Neutrophil (primary cell): Measurements from ENCODE around the gene PDCL3.

Experiments used
- H3K27ac ChIP-seq: fragments of 200-600 bp; sonication (generic); 2 replicates; pipeline ENCODE4 v1.5.1; 2016; ENCODE audit warnings: mild to moderate bottlenecking, moderate library complexity
- H3K27me3 ChIP-seq: fragments of 200-600 bp; sonication (generic); 2 replicates; pipeline ENCODE4 v1.6.0; 2016; ENCODE audit warnings: mild to moderate bottlenecking
- H3K36me3 ChIP-seq: fragments of 200-600 bp; sonication (generic); 2 replicates; pipeline ENCODE4 v1.5.1; 2017
- H3K4me1 ChIP-seq, 2 experiments: fragments of 200-600 bp in 1 of 2; sonication (generic) in 1 of 2; 1 replicate in 1 of 2; 2 replicates in 1 of 2; pipeline versions ENCODE4 v1.5.1 to v1.6.1; 2013 to 2016; ENCODE audit warnings: low read depth in 1 of 2, low read length in 1 of 2, mild to moderate bottlenecking in 1 of 2, moderate library complexity in 1 of 2; ENCODE audit not compliant: control insufficient read depth in 1 of 2, insufficient read depth in 1 of 2
- H3K4me3 ChIP-seq, 2 experiments: fragments of 200-600 bp in 1 of 2; sonication (generic) in 1 of 2; 1 replicate in 1 of 2; 2 replicates in 1 of 2; pipeline ENCODE4 v1.5.1; 2013 to 2016; ENCODE audit warnings: low read depth in 1 of 2, low read length in 1 of 2, mild to moderate bottlenecking in 1 of 2, moderate library complexity in 1 of 2
- H3K9me3 ChIP-seq: fragments of 200-600 bp; sonication (generic); 2 replicates; pipeline ENCODE4 v1.5.1; 2016
- TF ChIP-seq, protein P1 (sequence below): fragments of 200-600 bp; sonication (generic); IDR thresholded peaks from 2 replicates; pipeline ENCODE4 v1.5.1; 2016; ENCODE audit warnings: antibody characterized with exemption

The PDCL3 gene

DNA sequence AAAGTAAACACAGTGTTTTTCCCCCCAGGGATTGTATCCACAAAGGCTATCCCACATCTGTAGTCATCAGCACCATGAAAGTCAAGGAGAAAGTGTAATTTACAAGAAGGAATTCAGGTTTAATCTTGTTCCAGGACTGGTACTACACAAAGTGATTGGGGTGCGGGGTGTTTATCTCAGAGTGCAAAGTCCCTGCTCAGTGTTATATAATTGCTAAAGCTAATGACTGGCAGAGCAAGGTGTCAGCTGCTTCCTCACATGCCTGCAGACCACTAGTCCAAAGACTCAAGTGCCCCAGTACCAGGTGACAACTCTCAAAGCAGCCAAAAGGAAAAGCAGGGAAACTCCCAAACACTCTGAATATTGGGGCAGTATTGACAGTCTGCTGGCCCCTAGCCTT lies 40.4 kb upstream of the PDCL3 start:
- TF ChIP-seq, protein P1, sequence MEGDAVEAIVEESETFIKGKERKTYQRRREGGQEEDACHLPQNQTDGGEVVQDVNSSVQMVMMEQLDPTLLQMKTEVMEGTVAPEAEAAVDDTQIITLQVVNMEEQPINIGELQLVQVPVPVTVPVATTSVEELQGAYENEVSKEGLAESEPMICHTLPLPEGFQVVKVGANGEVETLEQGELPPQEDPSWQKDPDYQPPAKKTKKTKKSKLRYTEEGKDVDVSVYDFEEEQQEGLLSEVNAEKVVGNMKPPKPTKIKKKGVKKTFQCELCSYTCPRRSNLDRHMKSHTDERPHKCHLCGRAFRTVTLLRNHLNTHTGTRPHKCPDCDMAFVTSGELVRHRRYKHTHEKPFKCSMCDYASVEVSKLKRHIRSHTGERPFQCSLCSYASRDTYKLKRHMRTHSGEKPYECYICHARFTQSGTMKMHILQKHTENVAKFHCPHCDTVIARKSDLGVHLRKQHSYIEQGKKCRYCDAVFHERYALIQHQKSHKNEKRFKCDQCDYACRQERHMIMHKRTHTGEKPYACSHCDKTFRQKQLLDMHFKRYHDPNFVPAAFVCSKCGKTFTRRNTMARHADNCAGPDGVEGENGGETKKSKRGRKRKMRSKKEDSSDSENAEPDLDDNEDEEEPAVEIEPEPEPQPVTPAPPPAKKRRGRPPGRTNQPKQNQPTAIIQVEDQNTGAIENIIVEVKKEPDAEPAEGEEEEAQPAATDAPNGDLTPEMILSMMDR = no peak
- H3K27ac ChIP-seq = no peak overlapping the region
- no peak overlapping the region for H3K4me3 ChIP-seq
- H3K27me3 ChIP-seq = no peaks in the 10 kb centered on the region
- H3K36me3 ChIP-seq = no peaks in the 10 kb centered on the region
- H3K4me1 ChIP-seq = no peaks in the 10 kb centered on the region
- no peaks in the 10 kb centered on the region for H3K9me3 ChIP-seq

DNA sequence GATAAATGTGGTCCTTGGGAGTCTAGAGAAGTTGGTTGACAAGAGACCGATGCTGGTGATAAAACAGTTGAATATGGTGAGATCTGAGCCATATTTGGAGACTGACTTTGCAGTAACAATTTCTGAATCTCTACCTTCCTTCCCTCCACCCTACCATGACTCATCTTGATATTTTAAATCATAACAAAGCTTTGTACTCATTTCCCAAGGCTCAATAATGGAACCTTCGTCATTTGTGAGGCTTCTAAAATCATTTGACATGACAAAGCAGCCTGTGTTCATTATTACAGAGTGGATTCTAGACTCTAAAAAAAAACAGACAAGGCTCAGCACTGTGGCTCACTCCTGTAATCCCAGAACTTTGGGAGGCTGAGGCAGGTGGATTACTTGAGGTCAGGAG lies 38.5 kb upstream of the PDCL3 start:
- TF ChIP-seq, protein P1 = no peak
- H3K27me3 ChIP-seq = no peaks in the 10 kb centered on the region
- no peak overlapping the region for H3K4me3 ChIP-seq
- H3K9me3 ChIP-seq = no peaks in the 10 kb centered on the region
- H3K36me3 ChIP-seq = no peaks in the 10 kb centered on the region
- H3K4me1 ChIP-seq = no peaks in the 10 kb centered on the region
- no peak overlapping the region for H3K27ac ChIP-seq

DNA sequence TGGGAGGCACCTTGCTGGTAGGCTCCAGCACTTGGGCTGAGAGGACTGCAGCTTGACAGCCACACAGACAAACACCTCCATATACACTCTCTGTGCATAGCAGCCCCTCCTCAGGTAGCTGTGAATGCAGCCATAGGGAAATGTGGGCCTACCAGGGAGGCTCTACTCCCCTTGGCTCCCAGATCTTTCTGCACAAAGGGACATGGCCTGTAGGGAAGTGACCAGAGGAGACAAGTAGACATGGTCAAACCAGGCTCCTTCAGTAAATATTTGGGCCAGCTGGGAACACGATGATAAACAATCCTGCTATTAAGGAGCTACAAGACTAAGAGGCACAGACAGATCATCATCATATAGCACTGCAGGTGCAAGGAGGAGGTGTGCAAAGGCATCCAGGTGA lies 35.9 kb upstream of the PDCL3 start:
- TF ChIP-seq, protein P1 = no peak
- no peaks in the 10 kb centered on the region for H3K9me3 ChIP-seq
- H3K4me3 ChIP-seq = no peak overlapping the region
- H3K4me1 ChIP-seq = no peaks in the 10 kb centered on the region
- no peak overlapping the region for H3K27ac ChIP-seq
- H3K27me3 ChIP-seq = no peaks in the 10 kb centered on the region
- H3K36me3 ChIP-seq = no peaks in the 10 kb centered on the region

DNA sequence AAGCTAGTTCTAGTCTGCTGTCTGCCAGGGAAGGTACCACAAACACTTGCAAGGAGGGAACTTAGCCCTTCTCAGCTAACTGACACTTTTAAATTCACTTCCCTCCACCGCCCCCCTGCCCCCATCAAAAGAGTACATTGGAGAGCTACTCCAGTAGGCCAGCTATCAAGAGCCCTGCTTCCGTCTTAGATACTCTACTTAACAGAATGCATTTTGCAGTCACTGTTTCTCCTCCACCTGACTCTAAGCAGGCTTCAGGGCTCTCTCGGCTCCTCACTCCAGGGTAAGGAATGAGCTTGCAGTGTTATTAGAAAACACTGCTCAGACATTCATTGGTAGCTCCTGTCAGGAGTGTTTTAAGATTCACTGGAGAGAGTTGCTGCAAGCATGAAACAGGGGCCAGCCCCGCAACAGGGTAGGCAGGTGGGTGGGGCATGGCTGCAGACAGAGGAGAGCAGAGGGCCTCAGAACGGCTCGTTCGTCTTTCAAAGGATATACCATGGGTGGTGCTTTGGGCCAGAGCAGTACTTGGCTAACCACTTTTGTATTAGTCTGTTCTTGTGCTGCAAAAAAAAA lies 35.3 kb upstream of the PDCL3 start:
- Histone ChIP-seq H3K27ac (no peak overlapping the region), H3K4me3 (no peak overlapping the region), H3K27me3 (no peaks in the 10 kb centered on the region), H3K4me1 (no peaks in the 10 kb centered on the region), H3K36me3 (no peaks in the 10 kb centered on the region), H3K9me3 (no peaks in the 10 kb centered on the region)
- TF ChIP-seq, protein P1 = no peak

DNA sequence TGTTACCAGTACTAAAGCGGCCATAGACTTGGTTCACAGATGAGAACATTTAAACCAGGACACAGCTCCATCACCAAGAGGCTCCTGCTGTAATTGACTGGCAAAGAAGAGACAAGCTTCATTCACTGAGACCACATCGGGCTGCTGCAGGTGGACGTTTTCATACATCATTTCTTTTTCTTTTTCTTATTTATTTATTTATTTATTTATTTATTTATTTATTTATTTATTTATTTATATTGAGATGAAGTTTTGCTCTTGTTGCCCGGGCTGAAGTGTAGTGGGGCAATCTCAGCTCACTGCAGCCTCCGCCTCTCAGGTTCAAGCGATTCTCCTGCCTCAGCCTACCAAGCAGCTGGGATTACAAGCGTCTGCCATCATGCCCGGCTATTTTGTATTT lies 33.6 kb upstream of the PDCL3 start:
- H3K36me3 ChIP-seq = no peaks in the 10 kb centered on the region
- no peaks in the 10 kb centered on the region for H3K9me3 ChIP-seq
- TF ChIP-seq, protein P1 = no peak
- H3K27ac ChIP-seq = no peak overlapping the region
- no peak overlapping the region for H3K4me3 ChIP-seq
- H3K27me3 ChIP-seq = no peaks in the 10 kb centered on the region
- no peaks in the 10 kb centered on the region for H3K4me1 ChIP-seq

DNA sequence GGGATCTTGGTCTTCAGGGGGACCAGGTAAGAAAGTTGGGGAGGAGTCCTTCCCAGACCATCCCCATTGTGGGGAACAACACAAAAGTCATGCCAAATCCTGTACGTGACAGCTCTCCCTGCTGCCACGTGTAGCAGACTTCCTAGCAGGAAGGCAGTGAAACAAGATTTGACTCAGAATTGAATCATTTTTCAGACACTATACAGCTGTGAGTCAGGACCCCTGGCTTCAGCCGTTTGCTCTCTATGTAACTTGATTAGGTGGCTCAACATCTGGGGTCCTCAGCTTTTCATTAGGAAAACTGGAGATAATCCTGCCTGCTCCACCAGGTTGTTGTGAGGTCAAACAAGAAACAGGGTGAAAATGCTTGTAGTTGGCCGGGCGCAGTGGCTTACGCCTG lies 32.9 kb upstream of the PDCL3 start:
- Histone ChIP-seq H3K36me3 (no peaks in the 10 kb centered on the region), H3K9me3 (no peaks in the 10 kb centered on the region), H3K4me1 (no peaks in the 10 kb centered on the region), H3K4me3 (no peak overlapping the region), H3K27ac (no peak overlapping the region), H3K27me3 (no peaks in the 10 kb centered on the region)
- TF ChIP-seq, protein P1 = no peak
